Chondrocyte (in vitro differentiated cells): ENCODE measurements around the gene TPCN1. TPM values are rescaled to one million over a fixed set of nuclear protein-coding genes. Genes with fewer than 3 reads are reported as not detected.

Experiments
- DNase-seq: peaks from one replicate; pipeline ENCODE4 v3.0.0; 2021; ENCODE audit warnings: mixed read lengths, low spot score
- H3K27ac Mint-ChIP-seq: one replicate; pipeline ENCODE4 v1.8.0; 2021; ENCODE audit warnings: mild to moderate bottlenecking, moderate library complexity, mixed read lengths; ENCODE audit not compliant: unreplicated experiment
- H3K27me3 Mint-ChIP-seq: 2 replicates; pipeline ENCODE4 v1.8.0; 2021; ENCODE audit warnings: low read depth, mixed read lengths
- H3K36me3 Mint-ChIP-seq: 2 replicates; pipeline ENCODE4 v1.8.0; 2021; ENCODE audit warnings: low read depth, mixed read lengths
- H3K4me1 Mint-ChIP-seq: 2 replicates; pipeline ENCODE4 v1.8.0; 2021; ENCODE audit warnings: low read depth, mild to moderate bottlenecking, mixed read lengths
- H3K4me3 Mint-ChIP-seq: one replicate; pipeline ENCODE4 v1.8.0; 2021; ENCODE audit warnings: mild to moderate bottlenecking, moderate library complexity, mixed read lengths; ENCODE audit not compliant: unreplicated experiment
- H3K9me3 Mint-ChIP-seq: 2 replicates; pipeline ENCODE4 v1.8.0; 2021; ENCODE audit warnings: low read depth, mixed read lengths
- CTCF ChIP-seq: fragments of 200-600 bp; sonication (generic); IDR thresholded peaks from 2 replicates; pipeline ENCODE4 v1.5.0; 2021; ENCODE audit warnings: antibody characterized with exemption, mild to moderate bottlenecking, moderate library complexity
- total RNA-seq: library from RNA; stranded (reverse); gene quantifications from 3 replicates; pipeline ENCODE4 v1.2.1, GENCODE V29; 2021

The TPCN1 gene
- total RNA-seq, 1 donor from 2014 or later = 35.9 TPM

GRCh38 chr12:113247123-113248050, 26.1 kb downstream of the TPCN1 start:
- no peaks in the 10 kb centered on the region for H3K27me3 Mint-ChIP-seq
- DNase-seq = peak; percentile 70
- H3K36me3 Mint-ChIP-seq = no peaks in the 10 kb centered on the region
- no peak for TF ChIP-seq CTCF
- no peaks in the 10 kb centered on the region for H3K9me3 Mint-ChIP-seq
- H3K4me3 Mint-ChIP-seq = no peak overlapping the region
- H3K27ac Mint-ChIP-seq = peak overlapping the region; percentile 98
- peaks cover 44% of the 10 kb centered on the region for H3K4me1 Mint-ChIP-seq

GRCh38 chr12:113248051-113248825, 27.0 kb downstream of the TPCN1 start:
- no peak for TF ChIP-seq CTCF
- Mint-ChIP-seq H3K27me3 (no peaks in the 10 kb centered on the region), H3K36me3 (peaks cover 2% of the 10 kb centered on the region), H3K27ac (peak overlapping the region; percentile 4), H3K4me1 (peaks cover 36% of the 10 kb centered on the region), H3K4me3 (no peak overlapping the region), H3K9me3 (peaks cover under 1% of the 10 kb centered on the region)
- DNase-seq = peak; percentile 90

- Mint-ChIP-seq H3K4me3 (no peak overlapping the region), H3K36me3 (peaks cover 5% of the 10 kb centered on the region), H3K27me3 (no peaks in the 10 kb centered on the region), H3K4me1 (peaks cover 31% of the 10 kb centered on the region), H3K9me3 (peaks cover 6% of the 10 kb centered on the region), H3K27ac (no peak overlapping the region)
- no peak for TF ChIP-seq CTCF
- DNase-seq = peak; percentile 61
These were observed 27.7 kb downstream of the TPCN1 start for GRCh38 chr12:113248842-113249435.

- Mint-ChIP-seq H3K27ac (no peak overlapping the region), H3K9me3 (peaks cover 10% of the 10 kb centered on the region), H3K27me3 (no peaks in the 10 kb centered on the region), H3K4me3 (no peak overlapping the region), H3K4me1 (peaks cover 25% of the 10 kb centered on the region), H3K36me3 (peaks cover 5% of the 10 kb centered on the region)
- peak; percentile 35 for DNase-seq
- TF ChIP-seq CTCF = no peak
These were observed 28.3 kb downstream of the TPCN1 start for GRCh38 chr12:113249546-113249945.

- Mint-ChIP-seq H3K4me1 (peaks cover 20% of the 10 kb centered on the region), H3K27me3 (no peaks in the 10 kb centered on the region), H3K9me3 (peaks cover 10% of the 10 kb centered on the region), H3K27ac (no peak overlapping the region), H3K4me3 (no peak overlapping the region), H3K36me3 (peaks cover 5% of the 10 kb centered on the region)
- peak; percentile 29 for DNase-seq
- TF ChIP-seq CTCF = no peak
These were observed 28.8 kb downstream of the TPCN1 start for GRCh38 chr12:113250045-113250444.
